GM12874 (cell line): ENCODE data around the gene DUS2.

Experiments
- TF ChIP-seq, protein P1 (sequence below): IDR thresholded peaks from 2 replicates; pipeline ENCODE4 v1.5.1; 2011; ENCODE audit warnings: low read depth, mild to moderate bottlenecking, control low read depth, low read length, moderate library complexity; ENCODE audit not compliant: insufficient read depth

Gene DUS2

DNA sequence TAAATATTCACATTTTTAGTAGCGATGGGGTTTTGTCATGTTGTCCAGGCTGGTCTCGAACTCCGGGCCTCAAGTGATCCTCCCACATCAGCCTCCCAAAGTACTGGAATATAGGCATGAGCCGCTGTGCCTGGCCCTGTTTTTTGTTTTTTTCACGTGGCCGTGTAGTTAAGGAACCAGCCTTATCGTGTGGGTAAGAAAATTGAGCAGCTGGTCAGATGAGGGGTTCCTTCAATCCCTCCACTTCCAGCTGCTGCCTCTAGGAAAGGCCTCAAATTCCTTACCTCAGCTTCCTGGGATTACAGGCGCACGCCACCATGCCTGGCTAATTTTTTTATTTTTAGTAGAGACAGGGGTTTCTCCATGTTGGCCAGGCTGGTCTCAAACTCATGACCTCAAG lies 17.9 kb upstream of the DUS2 start:
- TF ChIP-seq, protein P1, sequence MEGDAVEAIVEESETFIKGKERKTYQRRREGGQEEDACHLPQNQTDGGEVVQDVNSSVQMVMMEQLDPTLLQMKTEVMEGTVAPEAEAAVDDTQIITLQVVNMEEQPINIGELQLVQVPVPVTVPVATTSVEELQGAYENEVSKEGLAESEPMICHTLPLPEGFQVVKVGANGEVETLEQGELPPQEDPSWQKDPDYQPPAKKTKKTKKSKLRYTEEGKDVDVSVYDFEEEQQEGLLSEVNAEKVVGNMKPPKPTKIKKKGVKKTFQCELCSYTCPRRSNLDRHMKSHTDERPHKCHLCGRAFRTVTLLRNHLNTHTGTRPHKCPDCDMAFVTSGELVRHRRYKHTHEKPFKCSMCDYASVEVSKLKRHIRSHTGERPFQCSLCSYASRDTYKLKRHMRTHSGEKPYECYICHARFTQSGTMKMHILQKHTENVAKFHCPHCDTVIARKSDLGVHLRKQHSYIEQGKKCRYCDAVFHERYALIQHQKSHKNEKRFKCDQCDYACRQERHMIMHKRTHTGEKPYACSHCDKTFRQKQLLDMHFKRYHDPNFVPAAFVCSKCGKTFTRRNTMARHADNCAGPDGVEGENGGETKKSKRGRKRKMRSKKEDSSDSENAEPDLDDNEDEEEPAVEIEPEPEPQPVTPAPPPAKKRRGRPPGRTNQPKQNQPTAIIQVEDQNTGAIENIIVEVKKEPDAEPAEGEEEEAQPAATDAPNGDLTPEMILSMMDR: no peak

DNA sequence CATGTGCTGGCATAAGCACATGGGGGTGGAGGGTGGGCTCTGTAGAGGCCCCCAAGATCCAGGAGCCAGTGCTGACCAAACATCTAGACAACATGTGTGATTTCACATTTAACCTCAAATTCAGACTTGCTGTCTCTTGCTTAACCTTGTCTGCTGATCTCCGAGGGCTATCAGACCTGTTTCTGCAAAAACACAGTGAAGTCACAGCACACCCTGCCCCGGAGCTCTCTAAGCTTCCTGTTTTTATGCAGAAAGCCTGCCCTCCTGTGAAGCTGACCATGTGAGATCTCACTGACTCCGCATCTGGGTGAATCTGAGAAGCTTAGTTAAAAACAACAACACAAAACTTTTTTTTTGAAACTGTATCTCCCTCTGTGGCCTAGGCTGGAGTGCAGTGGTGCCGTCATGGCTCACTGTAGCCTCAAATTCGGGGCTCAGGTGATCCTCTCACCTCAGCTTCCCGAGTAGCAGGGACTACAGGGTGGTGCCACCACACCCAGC lies 17.2 kb upstream of the DUS2 start:
- TF ChIP-seq, protein P1: no peak

DNA sequence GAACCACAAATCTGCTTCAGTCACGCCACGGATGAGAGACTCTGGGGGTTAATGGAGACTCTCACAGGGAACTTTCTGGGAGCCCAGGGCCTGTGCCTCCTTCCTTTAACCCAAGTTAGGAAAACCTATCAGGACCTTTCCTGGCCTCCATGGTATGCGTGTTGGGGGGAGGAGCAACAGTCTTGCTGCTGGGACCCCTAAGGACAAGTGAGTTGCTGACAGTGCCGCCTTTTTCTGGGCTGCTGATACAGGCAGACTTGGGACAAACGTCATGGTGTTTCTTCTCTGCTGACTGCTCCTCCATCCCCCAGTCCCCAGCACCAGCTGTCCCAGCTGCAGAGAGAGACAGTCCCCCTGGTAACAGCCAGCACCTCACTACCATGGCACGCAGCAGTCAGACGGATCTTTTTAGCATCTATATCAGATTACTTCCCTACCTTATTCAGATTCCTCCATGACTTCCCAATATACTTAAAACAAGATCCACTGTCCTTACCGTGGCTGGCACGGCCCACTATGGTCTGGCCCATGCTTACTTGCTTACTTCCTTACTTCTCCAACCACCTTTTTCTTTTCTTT lies 13.8 kb upstream of the DUS2 start:
- TF ChIP-seq, protein P1: no peak

DNA sequence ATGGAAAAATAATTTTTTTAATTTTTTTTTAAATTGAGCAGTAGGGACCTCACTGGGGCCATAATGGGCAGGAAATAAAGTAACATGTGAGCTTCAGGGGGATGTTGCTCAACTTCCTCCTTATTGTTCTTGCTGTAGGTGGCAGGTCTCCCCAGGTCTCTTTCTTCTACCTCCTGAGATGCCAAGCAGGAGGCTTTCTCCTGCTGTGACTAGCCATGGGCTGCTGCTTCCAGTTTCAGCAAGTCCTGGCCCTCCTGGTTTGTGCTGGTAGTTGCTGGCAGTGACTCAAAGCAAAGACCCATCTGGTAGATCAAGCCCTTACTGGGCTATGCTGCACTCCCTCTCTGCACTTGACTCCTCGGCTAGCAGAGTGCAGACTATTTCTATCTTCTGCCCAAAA lies 9.6 kb upstream of the DUS2 start:
- TF ChIP-seq, protein P1: no peak

DNA sequence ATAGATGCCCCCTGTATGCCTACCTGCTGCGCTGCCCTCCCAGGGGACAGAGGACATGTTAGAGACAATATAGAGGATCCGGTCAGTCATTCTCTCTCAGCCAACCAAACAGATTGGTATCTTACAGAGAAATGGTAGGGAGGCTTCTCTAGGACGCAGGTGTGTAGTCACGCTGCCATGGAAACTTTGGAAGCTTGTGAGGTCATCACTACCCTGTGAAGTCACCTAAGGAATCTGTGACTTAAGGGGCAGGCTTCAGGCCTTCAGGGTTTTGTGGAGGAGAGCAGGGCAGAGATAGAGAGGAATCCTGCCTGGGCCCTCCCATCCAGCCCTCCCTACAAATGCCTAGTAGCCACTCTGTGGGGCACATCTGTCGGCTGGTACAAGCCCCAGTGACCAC lies 7.4 kb upstream of the DUS2 start, which contains the start of gene DPEP2NB:
DPEP2NB (minus strand) TSS at position 231 of the 400 bp plus-strand sequence; CDS start at position 90, 141 bp downstream.
- TF ChIP-seq, protein P1: no peak

DNA sequence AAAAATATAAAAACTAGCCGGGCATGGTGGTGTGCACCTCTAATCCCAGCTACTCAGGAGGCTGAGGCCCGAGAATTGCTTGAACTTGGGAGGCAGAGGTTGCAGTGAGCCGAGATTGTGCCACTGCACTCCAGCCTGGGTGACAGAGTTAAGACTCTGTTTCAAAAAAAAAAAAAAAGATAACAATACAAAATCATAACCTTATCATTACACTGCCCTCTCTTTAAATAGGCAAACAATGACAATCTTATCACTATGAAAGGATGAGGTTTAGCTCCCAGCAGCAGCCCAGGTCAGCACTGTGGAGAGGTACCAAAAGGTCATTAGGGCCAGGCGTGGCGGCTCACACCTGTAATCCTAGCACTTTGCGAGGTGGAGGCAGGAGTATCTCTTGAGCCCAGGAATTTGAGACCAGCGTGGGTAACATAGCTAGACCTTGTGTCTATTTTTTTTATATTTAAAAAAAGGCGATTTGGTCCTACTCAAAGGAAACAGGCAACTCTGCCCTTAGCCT lies 3.9 kb upstream of the DUS2 start:
- TF ChIP-seq, protein P1: no peak

DNA sequence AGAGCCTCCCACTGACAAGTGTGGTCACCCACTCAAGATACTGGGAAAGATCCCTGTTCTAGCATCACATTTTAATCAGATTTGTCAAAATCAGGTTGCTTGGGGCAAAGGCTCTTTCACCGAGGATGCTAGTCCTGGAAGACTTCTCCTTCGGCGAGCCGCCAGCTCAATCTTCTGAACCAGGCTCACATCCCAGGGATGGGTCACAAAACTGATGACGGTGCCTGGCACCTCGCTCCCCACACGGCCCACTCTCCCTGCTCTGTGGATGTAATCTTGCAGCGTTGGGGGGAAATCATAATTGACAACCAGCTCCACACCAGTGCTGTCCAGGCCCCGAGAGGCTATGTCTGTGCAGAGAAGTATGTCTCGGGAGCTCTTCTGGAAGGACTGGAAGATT lies 1.6 kb upstream of the DUS2 start:
- TF ChIP-seq, protein P1: no peak
